HEK293T (cell line): Measurements from ENCODE around the gene TTC21A.

Source experiments
- BHLHE40 ChIP-seq: fragments of 450-650 bp; IDR thresholded peaks from 2 replicates; pipeline ENCODE4 v1.6.1; 2016; ENCODE audit warnings: mild to moderate bottlenecking, moderate library complexity, borderline replicate concordance
- FOXM1 ChIP-seq: fragments of 450-650 bp; IDR thresholded peaks from 2 replicates; pipeline ENCODE4 v1.6.1; 2017; ENCODE audit warnings: mild to moderate bottlenecking, borderline replicate concordance

DNA sequence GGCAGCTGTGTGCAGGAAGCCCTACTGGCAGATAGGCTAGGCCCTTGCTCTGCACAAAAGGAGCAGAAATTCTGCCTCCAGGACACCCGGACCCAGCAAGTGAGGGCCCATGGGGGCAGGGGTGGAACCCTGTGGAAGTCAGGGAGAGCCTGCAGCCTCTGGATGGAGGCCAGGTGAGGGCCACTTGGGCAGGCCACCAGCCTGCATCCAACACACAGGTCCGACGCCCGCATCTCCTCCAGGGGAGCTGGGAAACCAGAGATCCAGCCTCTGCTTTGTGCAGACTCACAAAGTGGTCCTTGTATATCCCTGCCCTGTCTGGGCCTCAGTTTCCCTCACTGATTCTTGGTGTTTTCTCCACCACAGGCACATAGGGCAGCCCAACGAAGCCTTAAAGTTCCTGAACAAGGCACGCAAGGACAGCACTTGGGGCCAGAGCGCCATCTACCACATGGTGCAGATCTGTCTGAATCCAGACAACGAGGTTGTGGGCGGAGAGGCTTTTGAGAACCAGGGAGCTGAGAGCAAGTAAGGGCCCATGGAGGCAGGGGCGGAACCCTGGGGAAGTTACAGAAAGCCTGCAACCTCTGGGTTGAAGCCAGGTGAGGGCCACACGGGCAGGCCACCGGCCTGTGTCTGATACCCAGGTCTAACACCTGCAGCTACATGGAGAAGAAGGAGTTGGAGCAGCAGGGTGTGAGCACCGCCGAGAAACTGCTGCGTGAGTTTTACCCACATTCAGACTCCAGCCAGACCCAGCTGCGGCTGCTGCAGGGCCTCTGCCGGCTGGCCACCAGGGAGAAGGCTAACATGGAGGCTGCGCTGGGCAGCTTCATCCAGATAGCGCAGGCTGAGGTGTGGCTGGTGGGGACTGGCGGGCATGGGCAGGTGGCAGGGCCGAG is 29.3 kb downstream of the TTC21A start:
- TF ChIP-seq BHLHE40: no peak
- TF ChIP-seq FOXM1: no peak
